DMS79 treated with DMSO at 0.1 percent for 48 hours (cell line): ENCODE measurements around the gene APOC1.
"Not testable (repeated sequence)": the region's sequence is repeated elsewhere in the genome, so short reads cannot be mapped to it uniquely, and the experiment has no call there.

Experiments
- DNase-seq: peaks from one replicate; lab custom pipeline; 2025; lab: John Stamatoyannopoulos, UW

APOC1 gene

DNA sequence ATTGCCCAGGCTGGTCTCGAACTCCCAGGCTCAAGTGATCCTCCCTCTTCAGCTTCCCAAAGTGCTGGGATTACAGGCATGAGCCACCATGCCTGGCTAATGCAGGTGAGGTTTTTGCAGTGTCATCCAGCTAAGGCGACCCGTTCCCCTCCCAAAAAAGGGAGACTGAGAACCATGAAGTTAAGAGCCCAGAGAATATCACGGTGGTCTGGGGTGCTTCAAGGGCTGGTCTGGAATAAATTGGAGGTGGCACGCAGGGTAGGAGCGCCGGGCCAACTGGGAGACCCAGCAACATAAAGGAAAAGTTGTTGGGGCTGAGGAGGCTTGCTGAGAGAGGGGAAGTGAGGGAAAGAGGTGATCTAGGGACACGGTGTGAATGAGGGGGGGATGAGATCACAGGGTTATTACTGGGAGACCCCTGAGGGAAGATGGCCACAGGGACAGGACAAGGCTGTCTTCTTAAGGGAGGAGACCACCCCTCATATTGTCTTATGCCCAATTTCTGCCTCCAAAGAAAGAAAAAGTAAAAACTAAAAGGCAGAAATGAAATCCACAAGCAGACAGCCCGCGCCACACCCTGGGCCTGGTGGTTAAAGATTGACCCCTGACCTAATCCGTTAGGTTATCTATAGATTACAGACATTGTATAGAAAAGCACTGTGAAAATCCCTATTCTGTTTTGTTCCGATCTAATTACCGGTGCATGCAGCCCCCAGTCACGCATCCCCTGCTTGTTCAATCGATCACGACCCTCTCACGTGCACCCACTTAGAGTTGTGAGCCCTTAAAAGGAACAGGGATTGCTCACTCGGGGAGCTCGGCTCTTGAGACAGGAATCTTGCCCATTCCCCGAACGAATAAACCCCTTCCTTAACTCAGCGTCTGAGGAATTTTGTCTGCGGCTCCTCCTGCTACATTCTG is 636 bp upstream of the APOC1 start:
- DNase-seq: not testable (repeated sequence)

DNA sequence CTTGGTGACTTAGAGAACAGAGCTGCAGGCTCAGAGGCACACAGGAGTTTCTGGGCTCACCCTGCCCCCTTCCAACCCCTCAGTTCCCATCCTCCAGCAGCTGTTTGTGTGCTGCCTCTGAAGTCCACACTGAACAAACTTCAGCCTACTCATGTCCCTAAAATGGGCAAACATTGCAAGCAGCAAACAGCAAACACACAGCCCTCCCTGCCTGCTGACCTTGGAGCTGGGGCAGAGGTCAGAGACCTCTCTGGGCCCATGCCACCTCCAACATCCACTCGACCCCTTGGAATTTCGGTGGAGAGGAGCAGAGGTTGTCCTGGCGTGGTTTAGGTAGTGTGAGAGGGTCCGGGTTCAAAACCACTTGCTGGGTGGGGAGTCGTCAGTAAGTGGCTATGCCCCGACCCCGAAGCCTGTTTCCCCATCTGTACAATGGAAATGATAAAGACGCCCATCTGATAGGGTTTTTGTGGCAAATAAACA is 9.9 kb downstream of the APOC1 start:
- no peak for DNase-seq

DNA sequence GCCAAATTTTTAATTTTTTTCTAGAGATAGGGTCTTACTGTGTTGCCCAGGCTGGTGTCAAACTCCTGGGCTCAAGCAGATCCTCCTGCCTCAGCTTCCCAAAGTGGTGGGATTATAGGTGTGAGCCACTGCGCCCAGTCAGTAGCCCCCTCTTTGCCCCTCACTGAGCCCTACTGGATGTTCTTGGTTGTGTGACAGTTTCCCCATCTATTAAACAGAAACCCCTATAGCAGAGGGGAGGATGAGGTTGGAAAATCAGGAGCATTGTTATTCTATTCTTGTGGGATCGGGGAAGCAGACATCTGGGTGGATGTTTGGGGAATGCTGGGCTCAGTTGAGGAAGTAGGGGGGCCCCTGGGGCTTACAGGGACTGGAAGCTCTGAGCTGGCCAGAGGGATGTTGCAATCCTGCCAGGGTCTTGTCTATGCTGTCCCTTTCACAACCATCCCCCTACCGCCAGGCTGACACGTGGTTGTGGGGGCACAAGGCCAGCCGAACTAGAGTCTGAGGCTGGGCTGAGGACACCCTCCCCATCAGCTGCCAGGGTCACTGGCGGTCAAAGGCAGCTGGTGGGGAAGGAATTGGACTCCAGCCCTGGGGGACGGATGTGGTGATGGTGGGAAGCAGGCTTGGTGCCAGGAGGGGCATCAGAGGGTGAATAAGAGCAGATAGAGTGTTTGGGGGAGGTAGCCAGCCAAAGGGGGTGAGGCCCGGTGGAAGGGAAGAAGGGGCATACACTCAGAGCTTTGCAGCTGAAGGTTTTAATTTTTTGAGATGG is 10.9 kb downstream of the APOC1 start:
- DNase-seq: peak; percentile 11

- DNase-seq: not testable (repeated sequence)
Measured at GRCh38 chr19:44926245-44927077, 12.1 kb downstream of the APOC1 start.

GRCh38 chr19:44927746-44928145 is 13.3 kb downstream of the APOC1 start:
- DNase-seq: no peak

- no peak for DNase-seq
Measured at GRCh38 chr19:44930088-44930487, 15.7 kb downstream of the APOC1 start.

- DNase-seq: no peak
Measured at GRCh38 chr19:44931541-44931940, 17.1 kb downstream of the APOC1 start.

DNA sequence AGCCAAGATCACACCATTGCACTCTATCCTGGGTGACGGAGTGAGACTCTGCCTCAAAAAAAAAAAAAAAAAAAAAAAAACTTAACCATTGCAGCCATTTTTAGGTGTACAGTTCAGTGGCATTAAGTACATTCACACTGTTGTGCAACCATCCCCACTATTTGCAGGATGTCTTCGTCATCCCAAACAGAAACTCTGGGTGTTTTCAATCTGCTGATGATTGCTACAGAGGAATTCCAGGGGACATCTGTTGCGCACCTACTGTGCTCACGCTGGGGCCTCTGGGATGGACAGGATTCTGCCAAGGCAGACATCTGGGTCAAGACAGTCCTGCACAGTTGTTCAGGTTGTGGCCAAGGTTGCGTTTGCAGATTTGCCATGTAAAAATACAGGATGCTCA is 25.3 kb downstream of the APOC1 start:
- DNase-seq: no peak

GRCh38 chr19:44942067-44942571 is 27.7 kb downstream of the APOC1 start, which contains the start of gene APOC4:
Gene APOC4 (plus strand): TSS chr19:44942237. CDS start chr19:44942278, 41 bp downstream.
- no peak for DNase-seq

DNA sequence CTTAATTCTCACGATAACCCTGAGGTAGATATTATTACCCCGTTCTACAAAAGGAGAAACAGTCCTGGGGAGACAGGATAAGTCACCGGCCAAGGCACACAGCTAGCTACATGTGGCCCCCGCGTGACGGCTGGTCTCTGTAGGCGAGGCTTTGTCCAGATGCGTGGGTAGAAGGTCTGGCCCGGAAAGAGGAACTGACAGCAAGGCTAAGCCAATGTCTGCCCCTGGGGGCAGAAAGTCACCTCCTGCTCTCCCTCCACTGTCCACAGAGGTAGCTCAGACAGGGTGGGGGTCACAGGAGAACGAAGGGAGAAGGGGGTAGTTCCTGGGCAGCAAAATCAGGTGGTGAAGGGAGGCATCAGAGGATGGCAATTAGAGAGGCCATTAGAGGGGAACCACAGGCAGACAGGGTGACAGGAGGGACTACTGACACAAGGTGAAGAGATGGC is 29.4 kb downstream of the APOC1 start:
- no peak for DNase-seq

DNA sequence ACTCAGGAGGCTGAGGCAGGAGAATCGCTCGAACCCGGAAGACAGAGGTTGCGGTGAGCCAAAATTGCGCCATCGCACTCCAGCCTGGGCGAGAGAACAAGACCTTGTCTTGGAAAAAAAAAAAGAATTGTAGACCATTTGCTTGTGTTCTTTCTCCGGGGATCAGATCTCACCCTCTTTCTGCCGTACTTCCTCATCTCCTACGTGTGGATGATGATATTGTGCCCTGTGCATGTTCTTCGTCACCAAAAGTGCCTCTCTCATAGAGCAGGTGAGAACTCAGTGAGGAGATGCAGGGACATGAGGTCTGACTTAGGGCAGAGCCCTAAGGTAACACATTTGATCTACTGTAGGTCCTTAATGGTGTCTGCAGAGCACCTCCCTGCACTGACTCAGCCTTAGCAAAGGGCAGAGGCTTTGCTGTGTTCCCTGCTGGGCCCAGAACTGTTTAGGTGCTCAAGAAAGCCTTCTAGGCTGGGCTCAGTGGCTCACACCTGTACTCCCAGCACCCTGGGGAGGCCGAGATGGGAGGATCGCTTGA is 32.7 kb downstream of the APOC1 start:
- DNase-seq: no peak

DNA sequence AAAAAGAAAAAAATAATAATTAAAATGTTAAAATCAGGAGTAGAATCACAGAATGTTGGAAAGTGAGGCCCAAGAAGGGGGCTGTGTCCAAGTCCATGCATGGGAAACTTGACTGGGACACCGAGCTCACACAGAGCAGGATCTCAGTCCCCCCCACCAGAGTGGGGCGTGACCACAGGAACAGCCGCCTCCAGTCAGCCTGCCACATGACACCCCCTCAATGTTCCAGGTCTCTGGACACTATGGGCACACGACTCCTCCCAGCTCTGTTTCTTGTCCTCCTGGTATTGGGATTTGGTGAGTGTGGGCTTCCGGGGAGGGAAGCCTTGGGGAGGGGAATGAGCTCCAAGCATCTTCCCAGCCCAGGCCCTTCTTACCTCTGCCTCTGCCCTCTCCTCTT is 33.8 kb downstream of the APOC1 start:
- no peak for DNase-seq

DNA sequence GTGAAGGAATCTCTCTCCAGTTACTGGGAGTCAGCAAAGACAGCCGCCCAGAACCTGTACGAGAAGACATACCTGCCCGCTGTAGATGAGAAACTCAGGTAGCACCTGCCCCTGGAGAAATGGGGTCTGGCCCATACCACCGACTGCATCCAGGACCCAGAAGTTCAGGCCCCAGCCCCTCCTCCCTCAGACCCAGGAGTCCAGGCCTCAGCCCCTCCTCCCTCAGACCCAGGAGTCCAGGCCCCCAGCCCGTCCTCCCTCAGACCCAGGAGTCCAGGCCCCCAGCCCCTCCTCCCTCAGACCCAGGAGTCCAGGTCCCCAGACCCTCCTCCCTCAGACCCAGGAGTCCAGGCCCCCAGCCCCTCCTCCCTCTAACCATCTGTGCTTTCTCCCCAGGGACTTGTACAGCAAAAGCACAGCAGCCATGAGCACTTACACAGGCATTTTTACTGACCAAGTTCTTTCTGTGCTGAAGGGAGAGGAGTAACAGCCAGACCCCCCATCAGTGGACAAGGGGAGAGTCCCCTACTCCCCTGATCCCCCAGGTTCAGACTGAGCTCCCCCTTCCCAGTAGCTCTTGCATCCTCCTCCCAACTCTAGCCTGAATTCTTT is 34.5 kb downstream of the APOC1 start:
- DNase-seq: no peak

DNA sequence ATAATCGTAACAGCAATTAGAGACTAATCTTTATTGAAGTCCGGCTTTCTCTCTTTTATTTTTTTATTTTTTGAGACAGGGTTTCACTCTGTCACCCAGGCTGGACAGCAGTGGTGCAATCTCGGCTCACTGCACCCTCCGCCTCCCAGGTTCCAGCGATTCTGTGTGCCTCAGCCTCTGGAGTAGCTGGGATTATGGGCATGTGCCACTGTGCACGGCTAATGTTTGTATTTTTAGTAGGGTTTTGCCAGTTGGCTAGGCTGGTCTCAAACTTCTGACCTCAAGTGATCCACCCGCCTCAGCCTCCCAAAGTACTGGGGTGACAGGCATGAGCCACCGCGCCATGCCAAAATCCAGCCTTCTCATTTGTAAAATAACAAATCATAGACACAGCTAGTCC is 35.1 kb downstream of the APOC1 start:
- no peak for DNase-seq

GRCh38 chr19:44951179-44952159 is 37.1 kb downstream of the APOC1 start:
- peak; percentile 32 for DNase-seq

GRCh38 chr19:44954278-44954648 is 39.9 kb downstream of the APOC1 start:
- DNase-seq: no peak

DNA sequence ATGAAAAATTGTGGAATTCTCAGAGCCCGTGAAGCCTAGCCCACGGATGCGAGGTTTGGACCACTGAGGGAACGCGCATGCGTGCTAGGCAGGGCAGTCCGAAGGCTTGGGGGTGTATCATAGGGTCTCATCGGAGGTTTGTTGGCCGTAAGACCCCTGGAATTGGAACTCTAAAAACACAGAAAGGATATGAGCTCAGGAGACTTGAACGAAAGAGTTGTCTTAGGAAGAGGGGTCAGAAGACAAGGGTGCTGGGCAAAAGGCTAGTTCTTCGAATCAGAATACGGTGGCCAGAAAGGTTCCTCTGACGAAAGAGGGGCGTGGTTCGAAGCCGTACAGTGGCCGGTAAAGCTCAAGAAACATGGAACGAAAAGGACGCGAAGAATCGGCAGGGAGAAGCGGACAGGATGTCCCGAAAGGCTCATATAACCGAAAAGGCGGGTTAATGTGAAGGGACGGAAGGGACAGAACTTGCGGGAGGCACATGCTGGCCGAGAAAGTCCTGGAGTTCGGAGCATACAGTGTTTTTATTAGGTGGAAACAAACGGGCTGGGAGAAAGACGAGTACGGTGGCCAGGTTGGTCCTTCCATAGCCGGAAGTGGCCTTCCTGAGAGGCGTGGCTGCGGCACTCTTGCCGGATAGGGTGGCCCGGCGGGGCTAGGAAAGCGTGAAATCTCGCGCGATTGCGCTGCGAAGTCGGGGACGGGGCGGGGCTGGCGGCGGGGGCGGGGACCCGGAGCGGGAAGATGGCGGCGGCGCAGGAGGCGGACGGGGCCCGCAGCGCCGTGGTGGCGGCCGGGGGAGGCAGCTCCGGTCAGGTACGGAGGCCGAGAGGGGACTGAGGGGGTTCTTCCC is 40.5 kb downstream of the APOC1 start, which contains the start of gene CLPTM1:
TSS of gene CLPTM1 (plus strand) at position 732 of the 856 bp plus-strand sequence. CDS start at position 748, 16 bp downstream.
- peak; percentile 94 for DNase-seq
